AG04450 (cell line): Measurements from ENCODE around the gene SPHK1. TPM values are rescaled to one million over a fixed set of nuclear protein-coding genes. Genes with fewer than 3 reads are reported as not detected.

ENCODE experiments used
- CTCF ChIA-PET: fragments of 300-600, 350-600 bp; formaldehyde crosslinking; extraction: SDS; loops from one replicate; lab custom pipeline; 2022; ENCODE audit warnings: antibody characterized with exemption, inconsistent platforms; lab: Charles Lee
- POLR2A ChIA-PET: fragments of 350-600 bp; formaldehyde crosslinking; extraction: SDS; loops from one replicate; lab custom pipeline; 2021; ENCODE audit warnings: antibody characterized with exemption, inconsistent platforms; lab: Yijun Ruan, JAX
- DNase-seq: peaks from one replicate; pipeline ENCODE4 v3.0.0-alpha.2; 2011; ENCODE audit warnings: low read depth, low spot score
- H3K27ac ChIP-seq: one replicate; pipeline ENCODE4 v1.5.1; 2012; ENCODE audit warnings: low read depth, low read length, control low read depth
- H3K27me3 ChIP-seq: one replicate; pipeline ENCODE4 v1.6.0; 2012; ENCODE audit warnings: low read length; ENCODE audit not compliant: control insufficient read depth, insufficient read depth
- H3K4me3 ChIP-seq: 2 replicates; pipeline ENCODE4 v1.5.1; 2011; ENCODE audit warnings: mild to moderate bottlenecking, low read depth, low read length, control low read depth
- H3K9me3 ChIP-seq: 2 replicates; pipeline ENCODE4 v1.5.1; 2012; ENCODE audit warnings: low read length; ENCODE audit not compliant: control insufficient read depth, insufficient read depth
- polyA plus RNA-seq: library from polyadenylated mRNA; depleted of rRNA; stranded (reverse); fragments of >200 nt; gene quantifications from 2 replicates; pipeline ENCODE4 v1.2.3, GENCODE V29; 2011
- TF ChIP-seq, protein P1 (sequence below): IDR thresholded peaks from 2 replicates; pipeline ENCODE4 v1.5.1; 2011; ENCODE audit warnings: low read depth, low read length, control low read depth, inconsistent platforms

The SPHK1 gene
- polyA plus RNA-seq, 1 experiment = 11.6 TPM

- Histone ChIP-seq H3K4me3 (no peak overlapping the region), H3K27me3 (no peaks in the 10 kb centered on the region), H3K27ac (no peak overlapping the region), H3K9me3 (no peaks in the 10 kb centered on the region)
- TF ChIP-seq, protein P1, sequence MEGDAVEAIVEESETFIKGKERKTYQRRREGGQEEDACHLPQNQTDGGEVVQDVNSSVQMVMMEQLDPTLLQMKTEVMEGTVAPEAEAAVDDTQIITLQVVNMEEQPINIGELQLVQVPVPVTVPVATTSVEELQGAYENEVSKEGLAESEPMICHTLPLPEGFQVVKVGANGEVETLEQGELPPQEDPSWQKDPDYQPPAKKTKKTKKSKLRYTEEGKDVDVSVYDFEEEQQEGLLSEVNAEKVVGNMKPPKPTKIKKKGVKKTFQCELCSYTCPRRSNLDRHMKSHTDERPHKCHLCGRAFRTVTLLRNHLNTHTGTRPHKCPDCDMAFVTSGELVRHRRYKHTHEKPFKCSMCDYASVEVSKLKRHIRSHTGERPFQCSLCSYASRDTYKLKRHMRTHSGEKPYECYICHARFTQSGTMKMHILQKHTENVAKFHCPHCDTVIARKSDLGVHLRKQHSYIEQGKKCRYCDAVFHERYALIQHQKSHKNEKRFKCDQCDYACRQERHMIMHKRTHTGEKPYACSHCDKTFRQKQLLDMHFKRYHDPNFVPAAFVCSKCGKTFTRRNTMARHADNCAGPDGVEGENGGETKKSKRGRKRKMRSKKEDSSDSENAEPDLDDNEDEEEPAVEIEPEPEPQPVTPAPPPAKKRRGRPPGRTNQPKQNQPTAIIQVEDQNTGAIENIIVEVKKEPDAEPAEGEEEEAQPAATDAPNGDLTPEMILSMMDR = no peak
- ChIA-PET POLR2A (no interaction called here), CTCF (interaction anchor here (2.1 to 6.4 kb wide), 6 partner anchors 11 to 96 kb away, joined by 11 to 170 read pairs (median 32); partner anchors contain the start of genes QRICH2 and SPHK1)
- no peak for DNase-seq
Measured at GRCh38 chr17:76399175-76400172, 15.1 kb downstream of the SPHK1 start.

DNA sequence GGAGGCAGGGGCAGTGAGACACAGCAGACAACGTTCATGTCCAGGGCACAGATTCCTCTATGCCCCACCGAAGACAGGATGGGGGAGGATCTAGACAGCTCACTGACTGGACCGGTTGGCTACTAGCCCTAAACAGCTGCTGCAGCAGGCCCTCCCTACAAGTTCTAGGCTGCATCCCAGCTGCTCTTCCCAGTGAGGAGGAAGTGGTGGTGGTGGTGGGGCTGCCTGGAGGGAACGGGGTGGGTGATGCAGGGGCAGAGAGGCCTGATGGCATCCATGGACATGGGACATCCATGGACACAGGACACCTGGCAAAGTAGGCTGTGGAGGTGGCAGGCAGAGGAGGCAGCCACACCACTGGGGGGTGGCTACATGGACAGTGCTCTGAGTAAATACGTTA lies 18.3 kb downstream of the SPHK1 start:
- ChIA-PET CTCF (interaction anchor here (1.5 kb wide), 1 partner anchor 55 kb away, joined by 5 read pairs; no protein-coding TSS in a partner anchor), POLR2A (no interaction called here)
- no peak for DNase-seq
- Histone ChIP-seq H3K9me3 (no peaks in the 10 kb centered on the region), H3K27ac (no peak overlapping the region), H3K4me3 (no peak overlapping the region), H3K27me3 (no peaks in the 10 kb centered on the region)
- TF ChIP-seq, protein P1 = no peak

GRCh38 chr17:76404256-76404655 lies 19.8 kb downstream of the SPHK1 start:
- POLR2A ChIA-PET = no interaction called here
- no peaks in the 10 kb centered on the region for H3K9me3 ChIP-seq
- H3K27ac ChIP-seq = no peak overlapping the region
- CTCF ChIA-PET = interaction anchor here (0.7 to 2.2 kb wide), 3 partner anchors 40 to 55 kb away, joined by 3 to 11 read pairs (median 5); no protein-coding TSS in a partner anchor
- no peak overlapping the region for H3K4me3 ChIP-seq
- no peaks in the 10 kb centered on the region for H3K27me3 ChIP-seq
- TF ChIP-seq, protein P1 = no peak
- no peak for DNase-seq

- CTCF ChIA-PET = interaction anchor here (0.9 to 2.2 kb wide), 5 partner anchors 49 to 106 kb away, joined by 3 to 11 read pairs (median 4); no protein-coding TSS in a partner anchor
- Histone ChIP-seq H3K4me3 (no peak overlapping the region), H3K27ac (no peak overlapping the region), H3K27me3 (no peaks in the 10 kb centered on the region), H3K9me3 (no peaks in the 10 kb centered on the region)
- DNase-seq = no peak
- POLR2A ChIA-PET = no interaction called here
- TF ChIP-seq, protein P1 = no peak
Measured at GRCh38 chr17:76404976-76405563, 20.7 kb downstream of the SPHK1 start.
